Hepatocyte (in vitro differentiated cells): Measurements from ENCODE around the gene COL11A2.

ENCODE experiments used
- EZH2 ChIP-seq: fragments of 200-600 bp; sonication (generic); IDR thresholded peaks from 2 replicates; pipeline ENCODE4 v1.6.1; 2016; ENCODE audit warnings: antibody characterized with exemption, mild to moderate bottlenecking, borderline replicate concordance
- EZH2phosphoT487 ChIP-seq: fragments of 200-600 bp; sonication (generic); IDR thresholded peaks from one replicate; pipeline ENCODE4 v1.6.1; 2018; ENCODE audit warnings: antibody characterized with exemption, mild to moderate bottlenecking, low read depth, moderate library complexity; ENCODE audit not compliant: unreplicated experiment, severe bottlenecking
- TF ChIP-seq, protein P1 (sequence below): fragments of 200-600 bp; sonication (generic); IDR thresholded peaks from 2 replicates; pipeline ENCODE4 v1.5.1; 2016; ENCODE audit warnings: antibody characterized with exemption, mild to moderate bottlenecking; ENCODE audit not compliant: poor library complexity

GRCh38 chr6:33170176-33171015 lies 21.9 kb downstream of the COL11A2 start:
- TF ChIP-seq EZH2 (no peak), EZH2phosphoT487 (no peak)
- TF ChIP-seq, protein P1, sequence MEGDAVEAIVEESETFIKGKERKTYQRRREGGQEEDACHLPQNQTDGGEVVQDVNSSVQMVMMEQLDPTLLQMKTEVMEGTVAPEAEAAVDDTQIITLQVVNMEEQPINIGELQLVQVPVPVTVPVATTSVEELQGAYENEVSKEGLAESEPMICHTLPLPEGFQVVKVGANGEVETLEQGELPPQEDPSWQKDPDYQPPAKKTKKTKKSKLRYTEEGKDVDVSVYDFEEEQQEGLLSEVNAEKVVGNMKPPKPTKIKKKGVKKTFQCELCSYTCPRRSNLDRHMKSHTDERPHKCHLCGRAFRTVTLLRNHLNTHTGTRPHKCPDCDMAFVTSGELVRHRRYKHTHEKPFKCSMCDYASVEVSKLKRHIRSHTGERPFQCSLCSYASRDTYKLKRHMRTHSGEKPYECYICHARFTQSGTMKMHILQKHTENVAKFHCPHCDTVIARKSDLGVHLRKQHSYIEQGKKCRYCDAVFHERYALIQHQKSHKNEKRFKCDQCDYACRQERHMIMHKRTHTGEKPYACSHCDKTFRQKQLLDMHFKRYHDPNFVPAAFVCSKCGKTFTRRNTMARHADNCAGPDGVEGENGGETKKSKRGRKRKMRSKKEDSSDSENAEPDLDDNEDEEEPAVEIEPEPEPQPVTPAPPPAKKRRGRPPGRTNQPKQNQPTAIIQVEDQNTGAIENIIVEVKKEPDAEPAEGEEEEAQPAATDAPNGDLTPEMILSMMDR = no peak
